ENCODE data around the gene RNF112. TPM values are rescaled to one million over a fixed set of nuclear protein-coding genes. Genes with fewer than 3 reads are reported as not detected.

Gene RNF112
- total RNA-seq, 2 experiments from 2014 or later, result 1.4 to 1.5 TPM

GRCh38 chr17:19415311-19415710 lies 4.3 kb downstream of the RNF112 start:
- H3K36me3 Mint-ChIP-seq (ENCODE audit: low read depth), result no peaks in the 10 kb centered on the region
- Histone ChIP-seq H3K27ac (ENCODE audit: low read depth in 1 of 2, low read length in 2 of 2) (no peak overlapping the region), H3K27me3 (ENCODE audit: control insufficient read depth in 1 of 2, insufficient read depth in 2 of 2, low read length in 2 of 2) (peaks cover 0 to 2% of the 10 kb centered on the region in 2 experiments), H3K9me3 (ENCODE audit: control insufficient read depth in 1 of 2, insufficient read depth in 1 of 2, low read length in 2 of 2) (no peaks in the 10 kb centered on the region), H3K36me3 (ENCODE audit: insufficient read depth, low read length) (no peaks in the 10 kb centered on the region), H3K4me3 (ENCODE audit: low read length) (no peak overlapping the region), H3K4me1 (ENCODE audit: insufficient read depth, low read length) (peaks cover 6% of the 10 kb centered on the region)
- DNase-seq (no peak), ATAC-seq (ENCODE audit: poor library complexity) (no peak)
- H3K4me3 Mint-ChIP-seq, result no peak overlapping the region
- H3K27ac Mint-ChIP-seq, result no peak overlapping the region
- ChIA-PET POLR2A (no interaction called here), CTCF (no interaction called here)
- peaks cover 12% of the 10 kb centered on the region for H3K4me1 Mint-ChIP-seq (ENCODE audit: low read depth)
- TF ChIP-seq CTCF (IDR thresholded peaks at IDR 0.05), result no peak
- H3K9me3 Mint-ChIP-seq, result no peaks in the 10 kb centered on the region
- intact Hi-C loops (cut with DNase I, micrococcal nuclease), result no loop called here
- no peaks in the 10 kb centered on the region for H3K27me3 Mint-ChIP-seq

- CTCF ChIA-PET, result no interaction called here
- Mint-ChIP-seq H3K36me3 (ENCODE audit: low read depth) (no peaks in the 10 kb centered on the region), H3K9me3 (no peaks in the 10 kb centered on the region), H3K4me1 (ENCODE audit: low read depth) (peaks cover 12% of the 10 kb centered on the region), H3K4me3 (no peak overlapping the region), H3K27ac (no peak overlapping the region), H3K27me3 (no peaks in the 10 kb centered on the region)
- H3K4me1 ChIP-seq (ENCODE audit: insufficient read depth, low read length), result peaks cover 6% of the 10 kb centered on the region
- H3K27me3 ChIP-seq (ENCODE audit: control insufficient read depth in 1 of 2, insufficient read depth in 2 of 2, low read length in 2 of 2), result peaks cover 0 to 2% of the 10 kb centered on the region in 2 experiments
- POLR2A ChIA-PET, result no interaction called here
- no peaks in the 10 kb centered on the region for H3K9me3 ChIP-seq (ENCODE audit: control insufficient read depth in 1 of 2, insufficient read depth in 1 of 2, low read length in 2 of 2)
- ATAC-seq (ENCODE audit: poor library complexity) (no peak), DNase-seq (no peak)
- H3K4me3 ChIP-seq (ENCODE audit: low read length), result no peak overlapping the region
- H3K27ac ChIP-seq (ENCODE audit: low read depth in 1 of 2, low read length in 2 of 2), result no peak overlapping the region
- no peaks in the 10 kb centered on the region for H3K36me3 ChIP-seq (ENCODE audit: insufficient read depth, low read length)
- intact Hi-C loops (cut with DNase I, micrococcal nuclease), result no loop called here
- no peak for TF ChIP-seq CTCF (IDR thresholded peaks at IDR 0.05)
Measured at GRCh38 chr17:19415806-19416775, 5.1 kb downstream of the RNF112 start.

- Histone ChIP-seq H3K9me3 (ENCODE audit: control insufficient read depth in 1 of 2, insufficient read depth in 1 of 2, low read length in 2 of 2) (no peaks in the 10 kb centered on the region), H3K4me1 (ENCODE audit: insufficient read depth, low read length) (peaks cover 6% of the 10 kb centered on the region), H3K4me3 (ENCODE audit: low read length) (no peak overlapping the region), H3K36me3 (ENCODE audit: insufficient read depth, low read length) (no peaks in the 10 kb centered on the region), H3K27ac (ENCODE audit: low read depth in 1 of 2, low read length in 2 of 2) (no peak overlapping the region), H3K27me3 (ENCODE audit: control insufficient read depth in 1 of 2, insufficient read depth in 2 of 2, low read length in 2 of 2) (peaks cover 0 to 2% of the 10 kb centered on the region in 2 experiments)
- H3K36me3 Mint-ChIP-seq (ENCODE audit: low read depth), result no peaks in the 10 kb centered on the region
- peak in 3 of 14 experiments; percentile 6 to 27 (median 17) for DNase-seq
- no peak overlapping the region for H3K4me3 Mint-ChIP-seq
- ChIA-PET POLR2A (interaction anchor here (1.0 kb wide), 1 partner anchor 40 kb away, joined by 3 read pairs; no protein-coding TSS in a partner anchor), CTCF (no interaction called here)
- ATAC-seq (ENCODE audit: poor library complexity), result no peak
- H3K27me3 Mint-ChIP-seq, result no peaks in the 10 kb centered on the region
- no peak overlapping the region for H3K27ac Mint-ChIP-seq
- no peaks in the 10 kb centered on the region for H3K9me3 Mint-ChIP-seq
- intact Hi-C loops (cut with DNase I, micrococcal nuclease), result no loop called here
- peaks cover 12% of the 10 kb centered on the region for H3K4me1 Mint-ChIP-seq (ENCODE audit: low read depth)
- TF ChIP-seq CTCF (IDR thresholded peaks at IDR 0.05), result no peak
Measured at GRCh38 chr17:19417611-19418010, 6.6 kb downstream of the RNF112 start.
